DMS 273 (cell line): ENCODE measurements around the gene CCDC102A.
A peak's percentile ranks its signal among the peaks of the same experiment; 100 is the strongest.

Source experiments
- DNase-seq: peaks from one replicate; lab custom pipeline; 2025; ENCODE audit not compliant: unreplicated experiment; lab: John Stamatoyannopoulos, UW

CCDC102A gene

GRCh38 chr16:57462978-57463362 is 73.4 kb downstream of the CCDC102A start:
- peak; percentile 39 for DNase-seq

GRCh38 chr16:57462209-57462977 is 74.0 kb downstream of the CCDC102A start, which contains the start of gene POLR2C:
TSS of gene POLR2C (plus strand) at chr16:57462679. CDS start at chr16:57462725, 46 bp downstream.
- peak; percentile 96 for DNase-seq
